ENCODE data around the gene RGS6. TPM values are rescaled to one million over a fixed set of nuclear protein-coding genes. Genes with fewer than 3 reads are reported as not detected.

The RGS6 gene
- total RNA-seq, 1 donor from 2014 or later, result 2.0 TPM

DNA sequence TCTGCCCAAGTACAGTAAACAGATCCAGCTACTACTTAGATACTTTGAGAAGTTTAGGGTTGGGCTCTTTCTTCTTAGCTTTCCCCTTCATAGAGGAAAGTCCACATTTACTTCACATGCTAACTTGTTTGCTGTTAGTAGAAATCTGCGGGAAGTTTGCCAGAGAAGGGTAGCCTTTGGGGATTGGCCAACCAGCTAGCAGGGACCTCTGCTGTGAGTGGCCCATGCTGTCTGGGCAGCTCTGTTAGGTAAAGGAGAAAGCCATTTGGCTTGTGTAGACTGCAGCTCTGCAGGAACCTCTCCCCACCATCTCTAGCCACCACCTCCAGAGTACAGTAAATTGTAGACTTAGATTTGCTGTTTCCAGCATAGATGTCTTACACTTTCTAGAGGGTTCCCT, 193.9 kb downstream of the RGS6 start:
- Mint-ChIP-seq H3K9me3 (peaks cover 6% of the 10 kb centered on the region), H3K36me3 (no peaks in the 10 kb centered on the region), H3K27ac (no peak overlapping the region), H3K4me3 (no peak overlapping the region), H3K27me3 (ENCODE audit: low read depth) (peaks cover 19% of the 10 kb centered on the region), H3K4me1 (no peaks in the 10 kb centered on the region)
- TF ChIP-seq, protein P1, sequence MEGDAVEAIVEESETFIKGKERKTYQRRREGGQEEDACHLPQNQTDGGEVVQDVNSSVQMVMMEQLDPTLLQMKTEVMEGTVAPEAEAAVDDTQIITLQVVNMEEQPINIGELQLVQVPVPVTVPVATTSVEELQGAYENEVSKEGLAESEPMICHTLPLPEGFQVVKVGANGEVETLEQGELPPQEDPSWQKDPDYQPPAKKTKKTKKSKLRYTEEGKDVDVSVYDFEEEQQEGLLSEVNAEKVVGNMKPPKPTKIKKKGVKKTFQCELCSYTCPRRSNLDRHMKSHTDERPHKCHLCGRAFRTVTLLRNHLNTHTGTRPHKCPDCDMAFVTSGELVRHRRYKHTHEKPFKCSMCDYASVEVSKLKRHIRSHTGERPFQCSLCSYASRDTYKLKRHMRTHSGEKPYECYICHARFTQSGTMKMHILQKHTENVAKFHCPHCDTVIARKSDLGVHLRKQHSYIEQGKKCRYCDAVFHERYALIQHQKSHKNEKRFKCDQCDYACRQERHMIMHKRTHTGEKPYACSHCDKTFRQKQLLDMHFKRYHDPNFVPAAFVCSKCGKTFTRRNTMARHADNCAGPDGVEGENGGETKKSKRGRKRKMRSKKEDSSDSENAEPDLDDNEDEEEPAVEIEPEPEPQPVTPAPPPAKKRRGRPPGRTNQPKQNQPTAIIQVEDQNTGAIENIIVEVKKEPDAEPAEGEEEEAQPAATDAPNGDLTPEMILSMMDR (IDR thresholded peaks at IDR 0.05; ENCODE audit: unreplicated experiment), result no peak
- DNase-seq (ENCODE audit: low spot score in 2 of 2, unreplicated experiment in 2 of 2), result no peak

DNA sequence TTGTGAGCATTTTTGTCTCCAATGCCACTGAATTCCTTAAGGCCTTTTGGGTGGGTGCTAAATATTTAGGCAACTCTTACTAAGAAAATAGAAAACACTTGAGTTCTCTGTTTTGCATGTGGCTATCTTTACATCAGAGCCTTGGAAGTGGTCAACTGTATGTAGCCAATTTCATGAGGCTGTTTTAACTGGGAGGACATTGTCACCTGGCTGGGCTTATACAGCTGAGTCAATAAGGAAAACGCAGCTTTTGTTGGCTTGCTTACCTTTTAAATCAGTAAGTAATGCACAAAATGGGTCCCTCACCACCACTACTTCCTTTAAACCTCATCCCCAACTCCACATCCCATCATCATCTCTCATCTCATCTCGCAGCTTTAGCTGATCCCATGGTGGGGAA, 194.3 kb downstream of the RGS6 start:
- Mint-ChIP-seq H3K27ac (no peak overlapping the region), H3K4me3 (no peak overlapping the region), H3K36me3 (no peaks in the 10 kb centered on the region), H3K27me3 (ENCODE audit: low read depth) (peaks cover 16% of the 10 kb centered on the region), H3K9me3 (peaks cover 6% of the 10 kb centered on the region), H3K4me1 (no peaks in the 10 kb centered on the region)
- TF ChIP-seq, protein P1 (IDR thresholded peaks at IDR 0.05; ENCODE audit: unreplicated experiment), result no peak
- no peak for DNase-seq (ENCODE audit: low spot score in 2 of 2, unreplicated experiment in 2 of 2)

DNA sequence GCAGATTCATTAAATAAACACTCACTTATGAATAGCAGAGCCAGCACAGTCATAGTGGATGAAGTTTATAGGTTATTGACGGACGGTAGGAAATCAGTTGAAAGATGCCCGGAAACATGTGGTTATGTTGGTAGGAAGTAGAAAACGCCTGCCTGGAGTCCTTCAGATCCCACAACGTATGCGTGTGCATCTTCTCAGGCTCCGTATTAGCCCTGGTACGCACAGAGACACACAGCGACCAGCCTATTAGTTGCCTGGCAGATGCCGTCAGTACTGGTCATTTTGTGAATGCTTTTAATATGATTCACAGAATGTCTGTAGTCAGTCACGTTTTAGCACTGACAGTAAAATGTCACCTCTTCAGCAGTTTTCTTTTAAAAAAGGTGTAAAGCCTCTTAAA, 196.4 kb downstream of the RGS6 start:
- Mint-ChIP-seq H3K36me3 (no peaks in the 10 kb centered on the region), H3K27ac (no peak overlapping the region), H3K9me3 (peaks cover 10% of the 10 kb centered on the region), H3K27me3 (ENCODE audit: low read depth) (peaks cover 26% of the 10 kb centered on the region), H3K4me1 (no peaks in the 10 kb centered on the region), H3K4me3 (no peak overlapping the region)
- DNase-seq (ENCODE audit: low spot score in 2 of 2, unreplicated experiment in 2 of 2), result no peak
- TF ChIP-seq, protein P1 (IDR thresholded peaks at IDR 0.05; ENCODE audit: unreplicated experiment), result no peak

DNA sequence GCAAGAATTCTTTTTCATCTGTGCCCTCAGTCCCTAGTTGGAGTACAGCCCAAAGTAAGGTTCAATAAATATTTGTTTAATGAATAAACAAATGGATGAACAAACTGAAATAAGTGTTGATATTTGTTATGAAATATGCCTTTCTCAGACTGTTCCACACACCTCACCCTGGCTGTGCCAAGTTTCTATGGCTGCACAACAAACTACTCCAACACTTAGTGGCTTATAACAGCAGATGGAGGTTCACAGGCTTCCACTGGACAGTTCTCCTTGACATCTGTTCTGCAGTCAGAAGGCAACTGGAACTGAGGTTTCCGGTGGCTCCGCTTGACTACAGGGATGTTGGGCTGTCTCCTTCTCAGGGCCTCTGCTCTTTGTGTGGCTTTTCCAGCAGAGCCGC, 197.1 kb downstream of the RGS6 start:
- Mint-ChIP-seq H3K27ac (no peak overlapping the region), H3K9me3 (peaks cover 17% of the 10 kb centered on the region), H3K27me3 (ENCODE audit: low read depth) (peaks cover 29% of the 10 kb centered on the region), H3K36me3 (no peaks in the 10 kb centered on the region), H3K4me1 (no peaks in the 10 kb centered on the region), H3K4me3 (no peak overlapping the region)
- TF ChIP-seq, protein P1 (IDR thresholded peaks at IDR 0.05; ENCODE audit: unreplicated experiment), result no peak
- DNase-seq (ENCODE audit: low spot score in 2 of 2, unreplicated experiment in 2 of 2), result no peak

DNA sequence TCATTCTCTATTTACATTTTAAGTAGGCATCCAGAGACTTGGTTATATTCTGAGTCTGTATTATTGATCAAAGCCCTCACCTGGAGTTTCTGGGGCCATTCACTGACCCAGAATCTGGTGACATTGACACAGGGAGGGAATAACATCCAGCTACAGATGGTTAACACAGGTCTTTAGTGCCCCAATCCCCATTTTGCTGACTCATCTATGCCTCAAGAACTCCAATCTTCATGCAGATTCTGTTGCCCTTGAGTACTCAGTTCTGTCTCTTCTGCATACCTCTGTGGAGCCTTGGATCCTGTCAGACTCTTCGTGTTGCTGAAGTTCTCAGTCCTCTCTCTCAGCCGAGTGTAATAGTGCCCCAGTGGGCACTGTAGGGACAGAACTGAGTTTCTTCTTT, 208.9 kb downstream of the RGS6 start:
- Mint-ChIP-seq H3K27me3 (ENCODE audit: low read depth) (peaks cover 6% of the 10 kb centered on the region), H3K27ac (no peak overlapping the region), H3K9me3 (no peaks in the 10 kb centered on the region), H3K36me3 (no peaks in the 10 kb centered on the region), H3K4me1 (no peaks in the 10 kb centered on the region), H3K4me3 (no peak overlapping the region)
- no peak for DNase-seq (ENCODE audit: low spot score in 2 of 2, unreplicated experiment in 2 of 2)
- TF ChIP-seq, protein P1 (IDR thresholded peaks at IDR 0.05; ENCODE audit: unreplicated experiment), result no peak

DNA sequence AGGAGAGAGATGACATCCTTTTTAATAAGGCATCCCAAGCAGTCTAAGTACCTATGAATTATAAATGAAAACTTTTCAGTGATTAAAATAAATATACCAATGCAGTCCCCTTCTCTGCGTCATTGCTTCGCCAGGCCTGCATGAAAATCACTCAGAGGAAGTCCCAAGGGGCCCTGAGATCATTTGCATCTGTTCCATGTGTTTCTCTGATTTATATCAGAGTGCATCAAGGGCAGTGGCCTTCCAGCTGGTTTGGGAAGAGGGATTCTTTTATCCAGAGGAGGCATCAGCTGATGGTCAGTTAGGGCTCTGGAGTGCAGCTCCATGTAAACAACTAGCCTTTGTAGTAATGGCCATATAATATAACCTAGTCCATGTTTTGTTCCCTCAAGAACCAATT, 210.1 kb downstream of the RGS6 start:
- TF ChIP-seq, protein P1 (IDR thresholded peaks at IDR 0.05; ENCODE audit: unreplicated experiment), result no peak
- H3K9me3 Mint-ChIP-seq, result peaks cover 3% of the 10 kb centered on the region
- no peaks in the 10 kb centered on the region for H3K4me1 Mint-ChIP-seq
- no peak overlapping the region for H3K27ac Mint-ChIP-seq
- DNase-seq (ENCODE audit: low spot score in 2 of 2, unreplicated experiment in 2 of 2), result no peak
- H3K4me3 Mint-ChIP-seq, result no peak overlapping the region
- H3K36me3 Mint-ChIP-seq, result no peaks in the 10 kb centered on the region
- H3K27me3 Mint-ChIP-seq (ENCODE audit: low read depth), result peaks cover 8% of the 10 kb centered on the region
